ENCODE measurements around the gene KIF26A. TPM values are rescaled to one million over a fixed set of nuclear protein-coding genes. Genes with fewer than 3 reads are reported as not detected.

Gene KIF26A
- polyA plus RNA-seq, 1 of the 3 experiments (the other 2 are of a cell fraction): 1.7 TPM

GRCh38 chr14:104105071-104105821, 33.1 kb upstream of the KIF26A start:
- Histone ChIP-seq H3K27me3 (ENCODE audit: insufficient read depth) (no peaks in the 10 kb centered on the region), H3K4me1 (ENCODE audit: control insufficient read depth in 1 of 2, insufficient read depth in 2 of 2, low read depth in 1 of 2, low read length in 1 of 2) (peaks cover 0 to 12% of the 10 kb centered on the region in 2 experiments; a peak in 1 of 4 replicates), H4K20me1 (ENCODE audit: insufficient read depth) (no peaks in the 10 kb centered on the region), H3K36me3 (replicated peaks in 1 of 2; ENCODE audit: control insufficient read depth in 1 of 2, insufficient read depth in 2 of 2, low read length in 1 of 2) (no peaks in the 10 kb centered on the region), H3F3A (replicated peaks; ENCODE audit: insufficient read depth) (no peaks in the 10 kb centered on the region), H3K4me2 (no peak overlapping the region), H3K9ac (no peak overlapping the region), H3K9me3 (no peaks in the 10 kb centered on the region), H3K79me2 (ENCODE audit: insufficient read depth) (no peaks in the 10 kb centered on the region), H2AFZ (ENCODE audit: low read depth) (no peak overlapping the region), H3K4me3 (ENCODE audit: low read depth in 2 of 2, low read length in 1 of 2) (no peak overlapping the region), H3K9me2 (no peaks in the 10 kb centered on the region), H3K27ac (ENCODE audit: low read depth in 2 of 2, low read length in 1 of 2) (no peak overlapping the region; a peak in 1 of 4 replicates)
- no peak for DNase-seq
- 76% methylated on average over 13 of the region's 27 CpGs for WGBS (ENCODE audit: low lambda C conversion rate)
- POLR2A ChIA-PET: no interaction called here
- TF ChIP-seq USF2 (IDR thresholded peaks at IDR 0.05; ENCODE audit: borderline replicate concordance, low read depth, low read length): no peak
- CTCF ChIA-PET: interaction anchor here (1.0 to 5.7 kb wide), 5 partner anchors 9 to 28 kb away, joined by 3 to 36 read pairs (median 4); no protein-coding TSS in a partner anchor

GRCh38 chr14:104105822-104106470, 32.4 kb upstream of the KIF26A start:
- no peaks in the 10 kb centered on the region for H4K20me1 ChIP-seq (ENCODE audit: insufficient read depth)
- no peak for TF ChIP-seq REST (IDR thresholded peaks at IDR 0.05; ENCODE audit: low read depth, low read length)
- TF ChIP-seq JUND (IDR thresholded peaks at IDR 0.05): no peak
- no peak for TF ChIP-seq GABPA (IDR thresholded peaks at IDR 0.05; ENCODE audit: low read depth)
- no peak for TF ChIP-seq MEF2A (IDR thresholded peaks at IDR 0.05; ENCODE audit: borderline replicate concordance, low read depth)
- no peak for TF ChIP-seq RCOR1 (IDR thresholded peaks at IDR 0.05; ENCODE audit: low read length)
- TF ChIP-seq YY1 (IDR thresholded peaks at IDR 0.05; ENCODE audit: low read depth): no peak
- TF ChIP-seq NFIC (IDR thresholded peaks at IDR 0.05; ENCODE audit: borderline replicate concordance): no peak
- no peak overlapping the region for H2AFZ ChIP-seq (ENCODE audit: low read depth)
- no peaks in the 10 kb centered on the region for H3K36me3 ChIP-seq (replicated peaks in 1 of 2; ENCODE audit: control insufficient read depth in 1 of 2, insufficient read depth in 2 of 2, low read length in 1 of 2)
- H3K9ac ChIP-seq: no peak overlapping the region
- ChIA-PET CTCF (interaction anchor here (1.1 to 5.7 kb wide), 4 partner anchors 9 to 28 kb away, joined by 3 to 36 read pairs (median 6); no protein-coding TSS in a partner anchor), POLR2A (no interaction called here)
- no peak overlapping the region for H3K27ac ChIP-seq (ENCODE audit: low read depth in 2 of 2, low read length in 1 of 2)
- H3K9me2 ChIP-seq: no peaks in the 10 kb centered on the region
- H3K79me2 ChIP-seq (ENCODE audit: insufficient read depth): no peaks in the 10 kb centered on the region
- H3K4me2 ChIP-seq: no peak overlapping the region
- H3K27me3 ChIP-seq (ENCODE audit: insufficient read depth): no peaks in the 10 kb centered on the region
- H3K4me3 ChIP-seq (ENCODE audit: low read depth in 2 of 2, low read length in 1 of 2): no peak overlapping the region
- peaks cover 0 to 19% of the 10 kb centered on the region in 2 experiments; a peak in 1 of 4 replicates for H3K4me1 ChIP-seq (ENCODE audit: control insufficient read depth in 1 of 2, insufficient read depth in 2 of 2, low read depth in 1 of 2, low read length in 1 of 2)
- H3K9me3 ChIP-seq: no peaks in the 10 kb centered on the region
- no peaks in the 10 kb centered on the region for H3F3A ChIP-seq (replicated peaks; ENCODE audit: insufficient read depth)
- WGBS (ENCODE audit: low lambda C conversion rate): 39% methylated on average over 3 of the region's 18 CpGs
- DNase-seq: no peak

Data from SK-N-SH (cell line).